OCI-LY3 (cell line): ENCODE data around the gene SYNE1.

ENCODE experiments used
- CTCF ChIP-seq: fragments of 200-600, 300-600 bp; sonication (generic); IDR thresholded peaks from 2 replicates; pipeline ENCODE4 v1.5.1; 2014; ENCODE audit warnings: antibody characterized with exemption, low read length, low read depth
- EZH2phosphoT487 ChIP-seq: fragments of 200-600 bp; shearing (Covaris generic); IDR thresholded peaks from 2 replicates; pipeline ENCODE4 v1.6.1; 2018; ENCODE audit warnings: antibody characterized with exemption, mixed run types, low read depth

GRCh38 chr6:152380993-152381898, 255.9 kb downstream of the SYNE1 start:
- TF ChIP-seq CTCF (no peak), EZH2phosphoT487 (no peak)
